Measurements from ENCODE around the gene MARK1.

Gene MARK1

DNA sequence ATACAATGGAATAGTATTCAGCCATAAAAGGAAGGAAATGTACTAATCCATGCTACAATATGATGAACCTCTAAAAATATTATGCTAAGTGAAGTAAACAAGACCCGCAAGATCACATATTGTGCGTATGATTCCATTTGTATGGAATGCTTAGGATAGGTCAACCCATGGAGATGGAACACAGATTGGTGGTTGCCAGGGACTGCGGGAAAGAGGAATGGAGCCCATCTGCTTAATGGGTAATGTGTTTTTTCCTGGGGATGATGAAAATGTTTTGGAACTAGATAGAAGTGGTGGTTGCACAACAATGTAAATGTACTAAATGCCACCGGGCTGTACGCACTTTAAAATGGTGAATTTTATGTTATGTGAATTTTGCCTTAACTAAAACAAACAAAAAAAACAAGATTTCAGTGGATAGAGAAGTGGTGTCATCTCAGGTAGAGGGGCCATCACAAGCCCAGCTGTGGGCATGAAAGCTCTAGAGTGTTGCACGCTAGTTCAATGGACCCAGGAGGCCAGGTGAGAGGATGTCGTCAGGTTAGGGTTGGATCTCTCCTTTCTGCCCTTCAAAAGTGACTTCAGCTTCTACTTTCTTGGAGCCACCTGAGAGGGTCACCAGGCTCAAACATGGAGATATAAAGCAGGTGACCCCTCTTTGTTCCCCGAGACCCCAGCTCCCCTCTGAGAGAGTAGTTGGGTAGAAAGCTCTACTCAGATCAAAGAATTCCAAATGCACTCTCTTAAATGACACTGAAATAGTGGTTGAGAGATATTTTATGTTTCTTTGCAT, 164.7 kb downstream of the MARK1 start:
- no peak for DNase-seq

DNA sequence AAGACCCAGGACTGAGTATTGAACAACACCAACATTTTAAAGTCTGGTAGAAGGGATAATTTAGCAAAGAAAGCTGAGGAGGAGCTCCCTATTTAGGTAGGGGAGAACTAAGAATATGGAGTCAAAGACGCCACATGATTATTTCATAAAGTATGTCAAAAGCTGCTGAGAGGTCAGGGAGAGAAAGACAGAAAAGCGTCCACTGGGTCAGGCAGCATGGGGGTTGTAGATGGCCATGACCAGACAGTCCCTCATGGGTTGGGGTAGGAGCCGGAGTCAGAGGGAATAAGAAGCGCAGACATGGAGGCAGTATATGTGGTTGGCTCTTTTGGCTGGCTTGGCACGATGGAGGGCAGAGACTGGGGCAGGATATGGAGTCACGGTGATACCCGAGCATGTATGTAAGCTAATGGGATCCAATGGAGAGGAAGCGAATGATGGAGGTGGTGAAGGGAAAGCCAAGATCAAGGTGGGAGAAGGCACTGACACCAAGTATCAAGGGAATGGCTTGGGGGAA, 167.0 kb downstream of the MARK1 start:
- DNase-seq, result no peak

DNA sequence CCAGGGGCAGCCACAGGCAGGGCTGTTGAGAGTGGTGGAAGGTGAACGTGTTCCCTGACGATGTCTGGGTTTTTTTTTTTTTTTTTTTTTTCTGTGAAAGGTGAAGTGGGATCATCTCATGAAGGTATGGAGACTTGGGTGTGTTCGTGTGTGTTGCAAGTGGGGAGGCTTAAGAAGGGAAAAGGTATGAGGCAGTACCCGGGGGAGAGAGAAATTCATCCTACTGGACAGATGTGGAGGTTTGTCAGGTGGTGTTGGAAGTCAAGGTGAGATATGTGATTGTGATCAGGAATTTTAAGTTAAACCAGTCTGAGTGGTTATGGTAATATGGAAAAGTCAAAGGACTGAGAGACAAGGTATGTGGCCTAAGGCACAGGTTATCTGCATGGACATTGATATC, 167.5 kb downstream of the MARK1 start:
- DNase-seq, result no peak

DNA sequence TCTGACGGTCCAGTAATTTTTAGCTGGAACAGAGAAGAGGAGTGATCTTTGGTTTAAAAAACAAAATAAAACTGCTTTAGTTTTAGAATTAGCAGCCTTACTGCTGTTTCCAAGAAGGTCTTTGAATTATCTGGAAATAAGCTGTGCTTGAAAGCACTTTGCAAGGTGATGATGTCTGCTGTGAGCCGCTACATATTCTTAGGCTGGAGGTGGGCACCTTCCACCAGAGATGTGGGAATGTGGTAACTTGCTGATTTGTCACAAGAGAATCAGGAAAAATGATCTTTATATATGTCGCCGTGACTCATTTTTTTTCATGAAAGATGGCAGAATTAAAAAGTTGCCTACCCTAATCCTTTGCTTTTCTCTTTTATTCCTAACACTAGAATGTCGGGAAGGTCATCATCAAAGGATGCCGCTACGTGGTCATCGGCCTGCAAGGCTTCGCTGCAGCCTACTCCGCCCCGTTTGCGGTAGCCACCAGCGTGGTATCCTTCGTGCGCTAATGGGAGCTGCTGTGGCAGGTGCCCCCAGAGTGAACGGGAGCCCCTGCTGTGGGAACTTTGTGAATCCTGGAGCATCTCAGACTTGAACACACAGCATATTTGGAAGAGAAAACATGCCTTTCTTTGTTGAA, 168.4 kb downstream of the MARK1 start:
- no peak for DNase-seq

DNA sequence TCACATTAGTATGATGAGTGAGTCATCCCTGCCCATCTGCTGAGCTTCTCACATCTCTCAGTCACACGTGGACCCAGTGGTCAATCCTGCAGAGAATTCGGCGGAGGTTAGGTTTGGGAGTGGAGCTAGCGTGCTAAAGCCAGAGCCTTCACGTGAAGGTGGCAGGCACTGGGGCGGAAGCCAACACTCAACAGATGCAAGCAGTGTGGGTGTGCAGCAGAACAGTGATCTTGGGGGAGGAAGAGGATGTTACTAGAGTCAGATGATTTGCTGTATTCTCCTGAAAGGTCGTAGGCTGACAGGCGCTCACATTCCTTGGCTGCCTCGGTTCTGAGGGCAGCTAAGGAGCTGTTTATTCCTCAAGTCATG, 168.9 kb downstream of the MARK1 start:
- DNase-seq, result peak; percentile 30

DNA sequence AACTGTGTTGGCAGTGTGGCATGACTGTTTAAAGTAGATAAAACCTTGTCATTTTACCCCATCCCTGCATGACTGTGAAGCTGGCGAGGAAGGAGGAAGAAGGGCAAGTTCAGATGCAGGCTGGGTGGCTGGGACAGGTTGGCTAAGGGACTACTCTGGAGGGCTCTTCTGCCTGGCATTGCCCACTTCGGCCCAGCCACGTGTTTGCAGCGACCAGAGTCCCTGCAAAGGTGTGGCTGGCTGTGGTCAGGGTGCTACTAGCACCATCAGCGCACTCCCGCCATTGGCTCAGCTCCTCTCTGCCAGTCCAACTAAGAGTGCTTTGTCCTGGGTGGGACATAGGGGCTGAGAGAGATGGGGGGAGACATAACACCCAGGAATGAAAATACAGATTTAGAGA, 169.4 kb downstream of the MARK1 start:
- no peak for DNase-seq

DNA sequence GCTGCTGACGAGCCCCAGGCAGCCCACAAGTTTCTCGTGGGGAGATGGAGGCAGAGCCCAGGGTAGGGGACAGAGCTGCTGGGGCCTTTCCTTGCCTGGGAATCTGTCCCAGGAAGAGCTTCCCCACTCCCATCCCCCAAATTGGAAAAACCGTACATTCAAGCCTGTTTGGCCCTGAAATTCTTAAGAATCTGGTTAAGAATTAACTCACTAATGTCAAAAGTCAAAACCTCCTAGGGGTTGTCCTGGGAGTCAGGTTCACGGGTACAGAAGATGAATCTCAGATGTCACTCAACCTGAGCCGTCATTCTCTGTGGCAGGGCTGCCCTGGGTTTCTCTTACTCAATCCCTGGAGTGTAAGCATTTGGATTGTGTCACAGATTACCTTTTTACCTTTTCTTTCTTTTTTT, 170.7 kb downstream of the MARK1 start:
- no peak for DNase-seq

DNA sequence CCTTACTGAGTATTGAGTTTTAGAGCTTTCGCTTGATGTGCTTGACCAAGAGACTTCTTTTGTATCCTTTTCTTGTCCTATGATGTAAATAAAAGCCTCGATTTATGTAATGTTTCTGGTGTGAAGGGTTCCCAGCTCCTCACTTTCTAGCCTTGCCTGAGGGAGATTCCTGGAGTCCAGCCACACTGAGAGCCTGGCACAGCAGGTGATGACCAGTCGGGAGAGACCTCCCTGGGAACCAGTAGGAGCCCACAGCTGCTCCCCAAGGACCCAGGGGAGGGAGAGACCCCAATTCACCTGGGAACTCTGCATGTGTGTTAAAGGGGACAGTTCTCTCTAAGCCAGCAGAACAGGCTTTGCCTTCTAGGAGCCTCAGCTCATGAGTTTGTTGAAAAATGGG, 171.1 kb downstream of the MARK1 start:
- DNase-seq, result no peak

DNA sequence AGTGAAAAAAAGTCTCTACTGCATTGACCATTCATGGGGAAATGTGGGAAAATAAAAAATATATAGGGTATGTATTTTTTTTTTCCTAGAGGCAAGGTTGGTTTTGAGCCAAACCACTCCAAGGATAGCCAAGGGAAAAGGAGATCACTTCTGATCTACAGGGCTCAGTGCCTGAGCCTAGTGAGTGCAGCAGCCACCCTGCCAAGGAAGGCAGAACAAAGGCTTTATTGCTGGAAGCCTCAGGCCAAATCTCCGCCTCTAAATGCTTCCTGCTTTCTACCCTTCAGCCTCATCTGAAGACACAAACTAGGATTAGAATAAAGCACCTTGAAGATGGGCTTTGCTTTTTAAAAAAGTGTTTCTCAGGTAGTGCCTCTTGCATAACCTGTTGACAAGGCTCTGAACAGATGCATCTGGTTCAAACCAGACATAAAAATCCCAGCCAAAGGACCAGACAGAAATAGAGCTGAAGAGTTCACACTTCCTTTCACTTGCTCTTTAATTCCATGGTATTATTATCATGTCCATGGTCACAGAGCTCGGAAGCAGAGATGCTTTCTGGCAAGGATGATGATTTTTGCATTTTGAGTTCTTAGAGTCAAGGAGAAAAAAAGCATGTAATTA, 172.7 kb downstream of the MARK1 start:
- DNase-seq, result peak; percentile 31

DNA sequence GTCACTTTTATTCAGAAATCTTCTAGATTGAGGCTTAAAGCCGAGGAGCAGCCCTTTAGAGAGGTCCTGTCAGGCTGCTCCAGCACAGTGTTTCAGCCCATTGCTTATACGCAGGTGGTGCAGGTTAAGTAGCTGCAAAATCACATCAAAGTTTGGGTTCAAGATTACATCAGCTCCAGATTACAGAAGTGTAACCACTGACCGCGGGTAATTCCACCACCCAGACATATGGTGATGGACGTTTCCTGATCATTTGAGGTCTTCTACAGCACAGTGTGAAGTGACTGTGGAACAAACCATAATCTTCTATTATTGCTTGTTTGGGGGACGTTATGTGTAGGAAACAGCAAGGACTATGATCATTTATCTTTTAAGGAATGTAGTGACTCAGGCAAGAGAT, 174.0 kb downstream of the MARK1 start:
- no peak for DNase-seq

DNA sequence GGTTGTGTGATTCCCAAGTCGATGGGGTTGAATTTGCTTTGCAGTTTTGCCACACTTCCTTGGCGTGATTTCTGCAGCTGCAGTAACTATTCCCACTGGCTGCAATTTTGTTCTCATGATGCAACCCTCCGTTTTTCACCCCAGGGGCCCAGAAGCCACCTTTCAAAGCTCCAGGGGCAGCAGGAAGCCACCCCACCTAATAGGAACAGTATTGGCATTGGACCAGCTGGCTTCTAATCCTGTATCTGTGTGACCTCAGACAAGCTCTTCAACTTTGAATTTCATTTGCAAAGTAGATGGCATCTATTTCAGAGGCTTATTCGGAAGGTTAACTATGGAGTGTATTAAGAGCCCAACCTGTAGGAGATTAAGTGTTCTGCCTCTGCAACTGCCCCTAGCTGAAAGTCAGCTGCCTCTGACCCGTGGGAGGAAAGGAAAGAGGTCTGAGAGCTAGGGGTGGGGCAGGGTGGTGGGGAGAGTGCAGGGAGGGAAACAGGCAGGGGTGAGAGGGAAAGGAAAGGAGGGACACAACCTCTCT, 174.9 kb downstream of the MARK1 start:
- no peak for DNase-seq

DNA sequence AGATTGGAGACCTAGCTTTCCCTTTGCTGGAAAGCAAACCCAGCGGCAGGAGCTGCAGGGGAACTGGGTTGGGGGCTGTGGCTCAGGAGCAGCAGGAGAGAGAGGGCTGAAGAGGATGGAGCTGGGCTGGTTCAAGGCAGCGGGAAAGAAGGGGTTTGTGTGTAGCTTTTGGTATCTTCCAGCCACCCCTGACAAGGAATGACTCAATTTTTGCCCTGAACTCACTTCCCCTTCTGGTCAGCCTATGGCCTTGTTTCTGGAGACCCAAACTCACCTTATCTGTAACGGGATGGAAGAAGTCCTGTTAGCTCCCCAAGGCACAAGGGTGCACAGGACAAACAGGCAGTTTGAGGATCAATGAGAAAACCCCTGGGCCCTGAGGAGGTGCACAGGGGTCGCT, 175.4 kb downstream of the MARK1 start:
- no peak for DNase-seq

DNA sequence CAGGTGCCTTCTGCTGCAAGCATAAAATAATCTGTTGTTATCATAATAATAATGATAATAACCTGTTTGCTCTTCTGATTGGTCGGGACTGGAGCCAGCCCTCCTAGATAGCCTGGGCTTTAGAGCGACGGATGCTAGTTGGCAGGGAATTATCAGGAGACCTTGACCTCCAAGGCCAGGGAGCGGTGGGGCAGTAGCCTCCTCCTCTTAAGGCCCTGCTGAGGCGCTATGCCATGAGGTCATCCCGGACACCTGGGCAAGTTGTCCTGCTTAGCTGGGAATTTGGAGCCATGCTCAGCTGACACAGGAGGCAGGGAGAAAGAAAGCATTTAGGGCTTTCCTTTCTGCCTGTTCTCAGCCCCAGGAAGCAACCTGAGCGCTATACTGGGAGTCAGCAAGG, 177.8 kb downstream of the MARK1 start:
- no peak for DNase-seq

DNA sequence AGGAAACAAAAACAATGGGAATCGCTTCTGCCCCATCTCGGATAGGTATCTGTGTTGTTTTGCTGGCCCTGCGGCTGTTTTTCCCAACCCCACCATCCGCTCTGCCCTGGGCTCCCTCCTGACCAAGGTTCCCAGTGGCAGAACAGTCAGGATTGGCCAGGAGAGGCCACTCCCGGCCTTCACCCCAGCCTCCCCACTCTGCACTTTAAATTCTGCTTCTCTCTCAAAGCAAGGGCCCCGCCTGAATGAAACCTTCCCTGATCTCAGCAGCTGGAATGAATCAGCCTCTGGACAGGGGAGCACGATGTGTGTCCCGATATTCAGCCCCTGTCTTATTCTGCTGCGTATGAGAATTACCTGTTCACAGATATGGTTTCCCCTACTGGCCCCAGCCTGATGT, 178.5 kb downstream of the MARK1 start:
- no peak for DNase-seq

DNA sequence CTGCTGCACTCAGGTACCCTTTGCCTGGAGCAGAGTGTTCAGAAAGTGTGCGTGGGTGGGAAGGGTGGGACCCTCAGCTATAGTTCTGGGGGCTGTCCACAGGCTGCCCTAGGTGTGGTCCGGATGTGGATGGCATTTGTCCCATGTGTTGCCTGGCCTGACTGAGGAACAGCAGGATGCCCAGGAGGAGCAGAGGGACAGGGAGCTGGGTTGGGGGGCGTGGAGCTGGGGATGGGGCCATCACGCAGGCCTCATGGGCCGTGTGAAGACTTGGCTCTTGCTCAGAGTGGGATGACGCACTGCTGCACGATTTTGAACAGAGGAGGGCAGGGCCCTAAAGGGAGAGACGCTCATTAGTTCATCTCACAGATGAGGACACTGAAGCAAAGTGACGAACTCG, 179.2 kb downstream of the MARK1 start:
- DNase-seq, result no peak

DNA sequence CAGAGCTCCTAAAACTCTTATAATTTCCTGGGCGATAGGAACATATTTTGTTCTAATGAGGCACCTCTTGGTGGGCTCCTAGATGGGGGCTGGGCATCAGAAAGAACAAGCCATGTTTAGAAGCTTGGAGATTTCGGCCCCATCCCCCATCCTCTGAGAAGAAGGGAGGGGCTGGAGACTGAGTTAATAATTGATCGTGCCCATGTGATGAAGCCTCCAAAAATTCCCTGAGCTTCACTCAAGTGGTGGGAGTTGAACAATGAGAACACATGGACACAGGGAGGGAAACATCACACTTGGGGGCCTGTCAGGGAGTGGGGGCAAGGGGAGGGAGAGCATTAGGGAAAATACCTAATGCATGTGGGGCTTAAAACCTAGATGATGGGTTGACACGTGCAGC, 180.3 kb downstream of the MARK1 start:
- DNase-seq, result no peak

DNA sequence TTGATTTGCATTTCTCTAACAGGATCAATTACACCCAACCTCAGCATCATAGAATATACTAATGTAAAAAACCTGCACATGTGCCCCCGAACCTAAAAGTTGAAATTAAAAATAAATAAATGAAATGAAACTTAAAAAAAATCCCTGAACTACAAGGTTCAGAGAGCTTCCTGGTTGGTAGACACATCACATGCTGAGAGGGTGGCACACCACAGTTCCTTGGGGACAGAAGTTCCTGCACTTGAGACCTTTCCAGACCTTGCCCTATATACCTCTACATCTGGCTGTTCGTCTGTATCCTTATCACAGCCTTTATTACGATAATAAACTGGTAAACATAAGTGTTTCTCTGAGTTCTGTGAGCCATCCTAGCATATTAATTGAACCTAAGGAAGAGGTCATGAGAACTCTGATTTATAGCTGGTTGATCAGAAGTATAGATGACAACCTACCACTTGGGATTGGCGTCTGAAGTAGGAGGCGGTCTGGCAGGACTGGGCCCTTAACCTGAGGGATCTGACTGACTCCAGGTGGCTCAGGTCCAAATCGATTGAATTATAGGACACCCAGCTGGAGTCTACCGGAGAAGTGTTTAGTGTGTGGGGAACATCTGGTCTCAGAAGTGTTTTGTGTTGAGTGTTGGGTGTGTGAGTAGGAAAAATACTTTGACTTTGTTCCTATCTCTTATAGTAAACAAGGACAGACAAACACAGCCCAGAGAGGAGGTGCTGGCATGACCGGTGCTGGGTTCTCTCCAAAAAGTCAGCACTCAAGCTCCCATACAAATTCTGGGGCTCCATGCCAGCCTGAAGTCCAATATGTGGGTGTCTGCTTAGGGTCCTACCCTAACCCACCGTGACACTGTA, 181.2 kb downstream of the MARK1 start:
- DNase-seq, result no peak

DNA sequence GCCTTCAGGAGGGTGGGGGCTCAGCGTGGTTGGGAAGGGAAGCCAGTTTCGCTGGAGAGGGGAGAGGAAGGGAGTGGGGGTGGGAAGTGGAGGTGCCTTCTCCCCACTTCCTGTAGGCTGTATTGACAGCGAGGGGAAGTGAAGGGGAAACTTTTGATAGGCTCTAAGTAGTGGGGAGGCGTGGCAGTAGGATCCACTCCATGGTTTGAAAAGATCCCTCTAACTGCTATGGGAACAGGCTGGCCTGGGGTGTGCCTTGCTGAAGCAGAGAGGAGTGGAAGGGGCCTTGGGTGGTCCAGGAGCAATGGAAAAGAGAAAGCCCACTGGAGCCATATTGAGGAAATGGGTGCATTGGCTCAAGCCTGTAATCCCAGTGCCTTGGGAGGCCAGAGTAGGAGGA, 182.4 kb downstream of the MARK1 start:
- no peak for DNase-seq

DNA sequence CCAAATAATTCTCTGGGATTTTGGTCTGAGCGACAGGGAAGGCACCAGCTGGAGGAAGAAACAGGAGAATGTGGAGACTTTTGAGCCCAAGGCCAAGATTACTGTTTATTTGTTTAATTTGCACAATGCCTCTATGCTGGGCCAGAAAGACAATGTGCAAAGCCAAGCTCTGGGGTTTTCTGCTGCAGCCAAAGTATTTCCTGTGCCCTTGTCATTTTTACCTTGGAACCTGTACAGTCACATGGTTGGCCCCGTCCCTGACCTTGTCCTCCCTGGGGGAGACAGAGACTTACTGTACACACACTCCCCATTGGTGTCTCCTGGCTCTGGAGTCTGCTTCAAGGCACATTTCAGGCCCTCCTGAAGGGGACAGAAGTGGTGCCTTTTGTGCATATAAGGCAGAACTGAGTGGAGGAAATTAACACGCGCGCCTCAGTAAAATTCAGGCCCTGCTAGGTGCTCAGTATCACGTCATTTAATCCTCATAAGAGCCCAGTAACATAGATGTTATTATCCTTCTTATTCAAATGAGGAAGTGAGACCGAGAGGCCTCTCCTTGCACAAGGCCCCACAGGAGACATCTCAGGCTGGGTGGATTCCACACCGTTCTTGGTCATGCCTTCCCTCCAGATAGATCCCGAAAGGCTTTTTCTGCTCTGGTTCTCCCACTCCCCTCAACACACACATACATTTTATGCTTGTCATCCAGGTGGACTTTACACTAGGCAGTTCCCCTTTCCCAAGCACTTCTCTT, 183.3 kb downstream of the MARK1 start:
- DNase-seq, result no peak

All from NCI-H446 treated with DMSO at 0.1 percent for 48 hours (cell line).